Right renal cortex interstitium (tissue), 3 donors: ENCODE measurements around the gene CDC25B. TPM values are rescaled to one million over a fixed set of nuclear protein-coding genes. Genes with fewer than 3 reads are reported as not detected.
"Not testable (repeated sequence)": the region's sequence is repeated elsewhere in the genome, so short reads cannot be mapped to it uniquely, and the experiment has no call there.

Experiments used
- DNase-seq, 3 donors: peaks; one replicate each; pipeline ENCODE4 v3.0.0-alpha.2; 2013; ENCODE audit warnings: low read depth in 3 of 3, low spot score in 2 of 3
- polyA plus RNA-seq, 3 donors: library from polyadenylated mRNA; unstranded; fragments of 120-200 nt; gene quantifications; one replicate each; pipeline ENCODE4 v1.2.1, GENCODE V29; 2013; ENCODE audit not compliant: insufficient read length in 3 of 3

Gene CDC25B
- polyA plus RNA-seq, 3 donors = 28.9 to 34.5 (median 34.0) TPM

DNA sequence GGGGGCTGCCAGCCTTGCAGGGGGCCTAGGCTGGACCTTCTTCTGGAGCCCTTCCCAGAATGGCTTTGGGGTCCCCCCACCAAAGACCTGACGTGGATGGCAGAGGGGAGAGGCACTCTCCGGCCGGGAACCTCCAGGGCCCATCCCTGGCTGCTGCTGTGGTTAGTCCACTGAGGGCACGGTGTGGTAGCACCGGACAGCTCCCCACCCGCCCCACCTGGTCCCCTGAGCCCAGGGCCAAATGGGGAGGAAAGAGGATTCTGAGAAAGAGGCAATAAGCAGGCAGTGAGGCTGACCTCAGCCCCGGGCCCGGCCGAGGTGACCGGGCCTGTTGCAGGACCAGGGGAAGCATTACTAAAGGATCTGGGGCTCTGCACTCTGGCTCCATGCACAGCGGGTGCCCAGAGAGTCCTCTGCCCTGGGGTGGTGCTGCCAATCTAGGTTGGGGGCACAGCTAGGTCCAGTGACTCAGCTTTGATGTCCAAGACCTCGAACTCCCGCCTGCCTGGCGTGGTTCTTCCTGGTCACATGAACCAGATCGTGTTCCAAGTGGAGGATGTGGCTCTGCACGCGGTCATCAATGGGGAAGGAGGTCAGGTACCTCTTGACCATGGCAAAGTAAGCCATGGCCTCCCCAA is 11.8 kb upstream of the CDC25B start:
- DNase-seq = no peak

DNA sequence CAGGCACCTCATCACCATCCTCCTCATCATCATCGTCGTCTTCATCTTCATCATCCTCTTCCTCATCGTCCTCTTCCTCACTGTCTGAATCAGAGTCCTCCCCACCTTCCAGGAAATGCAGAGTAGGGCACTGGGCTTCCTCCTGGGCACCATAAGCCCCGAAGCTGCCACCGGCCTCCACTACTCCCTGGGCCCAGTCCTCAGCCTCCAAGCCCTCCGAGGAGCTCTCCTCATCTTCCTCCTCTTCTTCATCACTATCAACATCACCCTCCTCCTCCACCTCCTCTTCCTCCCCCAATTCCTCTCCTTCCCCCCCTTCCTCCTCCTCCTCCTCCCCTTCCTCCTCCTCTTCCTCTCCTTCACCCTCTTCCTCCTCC is 11.3 kb upstream of the CDC25B start:
- no peak for DNase-seq

DNA sequence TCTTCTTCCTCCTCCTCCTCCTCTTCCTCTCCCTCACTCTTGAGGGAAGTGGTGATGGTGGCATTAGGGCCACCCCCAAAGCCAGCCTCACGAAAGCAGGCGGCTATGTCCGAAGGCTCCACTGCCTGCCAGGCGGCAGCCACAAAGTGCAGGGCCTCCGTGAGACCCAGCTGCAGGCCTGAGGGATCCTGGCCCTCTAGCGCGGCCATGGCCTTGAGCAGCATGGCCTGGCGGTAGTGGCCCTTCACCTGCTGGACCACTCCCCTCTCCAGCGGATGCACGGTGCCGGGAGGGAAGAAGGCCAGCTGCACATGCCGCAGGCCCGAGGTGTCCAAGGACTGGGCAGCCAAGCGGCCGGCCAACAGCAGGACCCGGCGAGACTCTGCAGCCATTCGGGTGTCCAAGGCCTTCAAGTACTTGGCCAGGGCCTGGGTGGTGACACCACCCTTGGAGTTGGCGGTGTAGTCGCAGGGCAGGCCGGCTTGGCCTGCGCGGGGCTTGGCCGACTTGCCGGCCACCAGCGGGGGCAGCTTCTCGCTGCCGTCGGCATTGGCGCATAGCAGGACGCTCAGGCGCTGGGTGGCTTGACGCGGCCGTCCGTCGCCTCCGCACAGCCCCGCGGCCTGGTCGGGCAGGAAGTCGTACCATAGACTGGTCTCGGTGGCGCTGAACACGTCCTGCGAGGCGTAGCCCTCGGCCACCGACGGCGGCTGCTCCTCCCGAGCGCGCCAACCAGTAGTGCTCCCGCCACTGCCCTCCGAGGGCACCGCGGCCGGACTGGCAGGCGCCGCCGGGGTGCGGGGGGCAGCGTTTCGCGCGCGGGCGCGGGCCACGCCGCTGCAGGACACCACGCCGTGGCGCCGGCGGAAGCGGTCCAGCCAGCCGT is 10.6 kb upstream of the CDC25B start:
- DNase-seq = no peak

GRCh38 chr20:3786126-3786484 is 10.0 kb upstream of the CDC25B start:
- DNase-seq = no peak

DNA sequence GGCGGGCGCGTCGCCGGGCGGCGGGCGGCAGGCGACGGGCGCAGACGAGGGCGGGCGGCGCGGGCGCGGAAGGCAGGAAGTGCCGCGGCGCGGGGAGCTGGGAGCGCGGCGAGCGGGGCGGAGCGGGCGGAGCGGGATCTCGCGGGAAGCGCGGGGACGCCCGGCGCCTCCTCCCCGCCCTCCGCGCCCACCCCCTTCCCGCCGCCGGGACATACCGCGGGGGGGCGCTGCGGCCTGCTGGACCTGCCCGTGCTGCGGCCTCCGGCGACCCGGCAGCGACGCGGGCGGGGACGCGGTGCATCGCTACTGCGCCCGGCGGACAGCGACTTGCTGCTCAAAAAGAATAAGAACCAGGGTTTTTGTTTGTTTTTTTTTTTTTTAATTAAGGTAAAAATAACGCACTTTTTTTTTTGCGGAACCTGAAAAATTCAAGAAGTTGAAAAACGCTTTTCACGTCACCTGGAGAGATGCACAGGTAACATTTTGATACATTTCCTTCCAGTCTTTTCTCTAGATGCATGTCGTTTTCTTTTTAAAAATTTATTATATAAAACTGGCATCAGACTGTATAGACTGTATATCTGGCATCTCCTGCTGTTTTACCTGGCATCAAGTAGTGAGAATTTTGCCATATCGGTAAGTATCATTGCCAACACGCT is 9.3 kb upstream of the CDC25B start, which contains the start of gene CENPB:
CENPB (minus strand) TSS at position 76 of the 659 bp plus-strand sequence. CDS start 257 bp downstream, outside the sequence.
- DNase-seq = no peak

DNA sequence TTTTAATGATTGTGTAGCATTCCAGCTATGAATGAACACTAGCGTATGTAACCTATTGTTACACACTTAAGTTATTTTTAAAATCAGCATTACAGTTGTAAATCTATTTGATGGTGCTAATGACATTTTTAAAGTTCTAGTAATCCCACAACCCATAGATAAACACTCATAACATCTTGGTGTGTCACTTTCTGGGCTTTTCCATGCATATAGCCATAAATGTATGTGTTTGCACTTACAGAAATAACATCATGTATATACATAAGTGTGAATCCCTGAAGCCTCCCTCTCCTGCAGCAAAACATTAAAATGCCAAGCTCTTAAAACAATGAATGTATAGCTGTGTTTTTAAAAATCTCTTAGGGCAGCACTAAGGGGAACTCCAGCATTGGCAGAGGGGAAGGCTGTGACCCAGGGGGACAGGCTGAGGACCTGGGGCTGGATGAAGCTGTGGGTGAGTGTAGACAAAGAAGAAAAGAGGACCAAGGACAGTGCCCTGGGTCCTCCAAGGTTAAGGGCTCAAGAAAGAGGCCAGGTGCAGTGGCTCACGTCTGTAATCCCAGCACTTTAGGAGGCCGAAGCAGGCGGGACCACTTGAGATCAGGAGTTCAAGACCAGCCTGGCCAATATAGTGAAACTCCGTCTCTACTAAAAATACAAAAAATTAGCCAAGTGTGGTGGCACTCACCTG is 8.6 kb upstream of the CDC25B start:
- DNase-seq = no peak

- DNase-seq = no peak
Observed at GRCh38 chr20:3788685-3789155, 7.4 kb upstream of the CDC25B start.

DNA sequence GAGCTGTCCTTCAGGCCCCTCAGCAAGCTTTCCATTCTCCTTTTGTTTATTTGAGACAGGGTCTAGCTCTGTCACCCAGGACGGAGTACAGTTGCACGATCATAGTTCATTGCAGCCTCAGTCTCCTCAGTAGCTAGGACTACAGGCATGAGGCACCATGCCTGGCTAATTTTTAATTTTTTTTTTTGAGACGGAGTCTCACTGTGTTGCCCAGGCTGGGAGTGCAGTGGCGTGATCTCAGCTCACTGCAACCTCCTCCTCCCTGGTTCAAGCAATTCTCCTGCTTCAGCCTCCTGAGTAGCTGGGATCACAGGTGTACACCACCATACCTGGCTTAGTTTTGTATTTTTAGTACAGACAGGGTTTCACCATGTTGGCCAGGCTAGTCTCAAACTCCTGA is 6.9 kb upstream of the CDC25B start:
- DNase-seq = not testable (repeated sequence)

- not testable (repeated sequence) for DNase-seq
Observed at GRCh38 chr20:3794168-3794567, 1.9 kb upstream of the CDC25B start.

DNA sequence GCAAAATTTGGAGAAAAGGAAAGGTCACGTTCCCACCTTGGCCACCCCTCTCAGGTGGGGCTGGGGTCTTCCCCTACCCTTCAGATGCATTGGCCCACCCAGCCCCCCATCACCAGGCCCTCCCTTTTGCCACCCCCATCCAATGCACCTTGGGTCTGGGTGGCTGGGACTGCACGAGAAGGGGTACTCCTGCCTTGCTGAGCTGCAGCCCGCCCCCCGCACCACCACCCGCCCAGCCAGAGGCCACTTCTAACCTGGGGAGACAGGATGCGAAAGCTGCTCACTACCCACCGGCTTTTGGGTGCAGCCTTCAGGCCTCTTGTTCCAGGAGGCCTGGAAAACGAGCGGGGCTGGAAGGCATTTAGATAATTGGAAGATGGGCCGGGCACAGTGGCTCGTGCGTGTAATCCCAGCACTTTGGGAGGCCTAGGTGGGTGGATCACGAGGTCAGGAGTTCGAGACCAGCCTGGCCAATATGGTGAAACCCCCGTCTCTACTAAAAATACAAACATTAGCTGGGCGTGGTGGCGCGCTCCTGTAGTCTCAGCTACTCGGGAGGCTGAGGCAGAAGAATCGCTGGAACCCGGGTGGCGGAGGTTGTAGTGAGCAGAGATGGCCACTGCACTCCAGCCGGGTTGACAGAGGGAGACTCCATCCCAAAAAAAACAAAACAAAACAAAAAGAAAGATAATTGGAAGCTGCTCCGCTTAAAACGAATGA is 1.2 kb upstream of the CDC25B start:
- no peak for DNase-seq

- DNase-seq = no peak
Observed at GRCh38 chr20:3796477-3797225, 541 bp downstream of the CDC25B start.

- no peak for DNase-seq
Observed at GRCh38 chr20:3797226-3797545, 1.1 kb downstream of the CDC25B start.

DNA sequence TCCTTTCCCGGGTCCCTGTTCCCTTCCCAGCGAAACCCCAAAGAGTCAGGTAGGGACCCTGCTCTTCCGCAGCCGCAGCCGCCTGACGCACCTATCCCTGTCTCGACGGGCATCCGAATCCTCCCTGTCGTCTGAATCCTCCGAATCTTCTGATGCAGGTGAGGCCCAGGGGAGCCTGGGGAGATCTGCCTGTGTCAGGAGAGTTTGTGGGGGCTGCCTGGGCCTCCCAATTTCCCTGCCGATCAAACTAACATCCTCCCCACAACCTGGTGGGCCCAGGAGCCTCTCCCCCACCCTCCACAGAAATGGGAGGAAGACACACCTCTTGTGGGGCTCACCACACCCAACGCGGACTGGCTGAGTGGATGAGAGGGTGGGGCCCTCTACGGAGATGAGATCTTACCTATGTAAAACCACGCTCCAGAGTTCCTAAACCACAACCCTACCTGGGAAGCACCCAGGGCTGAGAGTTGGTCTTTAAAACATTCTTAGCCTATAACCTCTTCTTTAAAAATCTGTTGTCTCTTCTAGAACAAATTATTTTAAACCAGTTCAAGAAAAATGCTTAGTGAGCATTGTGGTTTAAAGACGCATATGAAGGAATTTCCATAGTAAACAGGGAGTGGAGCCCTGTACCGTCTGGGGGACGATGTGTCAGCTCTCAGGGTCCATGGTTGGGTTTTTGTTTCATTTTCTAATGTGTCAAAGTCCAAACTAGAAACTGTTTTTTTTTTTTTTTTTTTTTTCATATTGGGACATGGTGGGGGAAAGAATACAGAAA is 1.7 kb downstream of the CDC25B start:
- DNase-seq = no peak

- DNase-seq = no peak
Observed at GRCh38 chr20:3798373-3798768, 2.3 kb downstream of the CDC25B start.

- DNase-seq = no peak
Observed at GRCh38 chr20:3798908-3799248, 2.8 kb downstream of the CDC25B start.

- DNase-seq = no peak
Observed at GRCh38 chr20:3800256-3800877, 4.3 kb downstream of the CDC25B start.

DNA sequence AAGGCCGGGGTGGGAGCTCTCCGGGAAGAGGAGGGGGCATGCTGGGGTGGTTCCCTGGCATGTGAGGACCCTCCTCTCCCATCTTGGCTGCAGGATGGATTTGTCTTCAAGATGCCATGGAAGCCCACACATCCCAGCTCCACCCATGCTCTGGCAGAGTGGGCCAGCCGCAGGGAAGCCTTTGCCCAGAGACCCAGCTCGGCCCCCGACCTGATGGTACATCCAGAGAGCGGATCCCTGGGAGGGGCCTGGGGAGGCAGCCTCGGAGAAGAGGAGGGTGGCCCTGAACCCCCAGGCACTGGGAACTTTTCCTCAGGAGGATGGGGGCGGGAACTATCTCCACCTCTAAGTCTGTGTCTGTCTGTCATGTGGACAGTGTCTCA is 4.8 kb downstream of the CDC25B start:
- DNase-seq = no peak

DNA sequence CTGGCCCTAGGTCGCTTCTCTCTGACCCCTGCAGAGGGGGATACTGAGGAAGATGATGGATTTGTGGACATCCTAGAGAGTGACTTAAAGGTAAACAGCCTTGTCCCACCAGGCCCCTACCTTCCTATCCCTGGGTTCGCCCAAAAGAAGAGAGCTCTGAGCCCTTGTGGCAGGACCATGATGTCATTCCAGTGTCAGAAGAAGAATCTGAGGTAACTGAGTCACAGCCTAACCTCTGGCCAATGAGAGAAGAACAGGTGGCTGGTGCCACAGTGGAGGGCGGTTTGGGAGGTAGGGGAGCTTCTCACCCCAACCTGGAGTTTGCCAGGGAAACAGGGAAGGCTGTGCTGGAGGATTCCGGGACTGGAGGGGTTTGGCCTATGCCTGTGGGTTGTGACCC is 5.2 kb downstream of the CDC25B start:
- no peak for DNase-seq

DNA sequence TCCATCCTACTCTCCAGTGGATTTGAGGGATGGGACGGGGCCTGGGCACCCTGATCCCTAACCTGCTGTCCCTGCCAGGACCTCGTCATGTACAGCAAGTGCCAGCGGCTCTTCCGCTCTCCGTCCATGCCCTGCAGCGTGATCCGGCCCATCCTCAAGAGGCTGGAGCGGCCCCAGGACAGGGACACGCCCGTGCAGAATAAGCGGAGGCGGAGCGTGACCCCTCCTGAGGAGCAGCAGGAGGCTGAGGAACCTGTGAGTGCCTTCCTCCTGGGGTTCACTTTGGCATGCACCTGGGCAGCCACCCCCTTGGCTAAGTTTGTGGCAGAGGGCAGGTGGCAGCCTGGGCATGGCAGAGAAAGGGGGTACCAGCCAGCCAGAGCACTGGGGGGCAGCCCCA is 5.7 kb downstream of the CDC25B start:
- DNase-seq = no peak
